ENCODE data around the gene ELL2.
"Not testable (repeated sequence)": the region's sequence is repeated elsewhere in the genome, so short reads cannot be mapped to it uniquely, and the experiment has no call there.

ELL2 gene

DNA sequence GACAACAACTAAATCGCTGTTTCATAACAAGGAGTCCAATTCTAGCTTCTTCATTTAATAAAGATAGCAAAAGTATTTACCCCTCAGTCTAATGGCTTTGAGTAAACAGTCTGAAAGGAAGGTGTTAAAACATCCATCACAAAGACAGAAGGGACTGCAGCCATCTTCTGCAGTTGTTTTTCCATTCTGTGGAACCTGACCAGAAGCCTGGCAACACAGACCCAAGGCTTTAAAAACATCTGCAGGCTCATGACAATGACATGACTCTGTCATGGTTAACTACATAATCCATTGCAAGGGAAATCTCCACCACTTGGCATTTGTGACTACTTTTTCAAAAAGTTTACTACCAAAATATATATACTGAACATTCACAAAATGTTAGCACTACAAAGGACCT, 51.9 kb downstream of the ELL2 start:
- no peak for DNase-seq (ENCODE audit: low read depth in 2 of 3, low spot score in 2 of 3)

DNA sequence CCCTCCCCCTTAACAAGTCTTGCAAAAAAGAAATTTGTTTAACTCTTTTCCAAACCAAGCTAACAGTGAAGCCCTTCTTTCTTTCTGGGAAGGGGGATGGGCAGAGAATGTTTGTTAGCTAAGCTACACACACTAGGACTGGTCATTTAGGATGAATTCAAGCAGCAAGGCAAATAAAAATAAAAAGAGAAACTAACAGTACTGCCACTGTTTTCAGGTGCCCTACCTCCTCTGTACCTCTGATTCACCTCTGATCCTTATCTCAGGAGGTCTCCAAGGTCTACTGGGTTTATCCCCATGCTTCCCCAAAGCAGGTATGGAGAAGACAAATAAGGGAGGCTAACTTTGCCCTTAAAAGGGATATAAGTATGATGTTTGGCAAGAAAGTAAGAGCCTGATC, 52.9 kb downstream of the ELL2 start:
- no peak for DNase-seq (ENCODE audit: low read depth in 2 of 3, low spot score in 2 of 3)

DNA sequence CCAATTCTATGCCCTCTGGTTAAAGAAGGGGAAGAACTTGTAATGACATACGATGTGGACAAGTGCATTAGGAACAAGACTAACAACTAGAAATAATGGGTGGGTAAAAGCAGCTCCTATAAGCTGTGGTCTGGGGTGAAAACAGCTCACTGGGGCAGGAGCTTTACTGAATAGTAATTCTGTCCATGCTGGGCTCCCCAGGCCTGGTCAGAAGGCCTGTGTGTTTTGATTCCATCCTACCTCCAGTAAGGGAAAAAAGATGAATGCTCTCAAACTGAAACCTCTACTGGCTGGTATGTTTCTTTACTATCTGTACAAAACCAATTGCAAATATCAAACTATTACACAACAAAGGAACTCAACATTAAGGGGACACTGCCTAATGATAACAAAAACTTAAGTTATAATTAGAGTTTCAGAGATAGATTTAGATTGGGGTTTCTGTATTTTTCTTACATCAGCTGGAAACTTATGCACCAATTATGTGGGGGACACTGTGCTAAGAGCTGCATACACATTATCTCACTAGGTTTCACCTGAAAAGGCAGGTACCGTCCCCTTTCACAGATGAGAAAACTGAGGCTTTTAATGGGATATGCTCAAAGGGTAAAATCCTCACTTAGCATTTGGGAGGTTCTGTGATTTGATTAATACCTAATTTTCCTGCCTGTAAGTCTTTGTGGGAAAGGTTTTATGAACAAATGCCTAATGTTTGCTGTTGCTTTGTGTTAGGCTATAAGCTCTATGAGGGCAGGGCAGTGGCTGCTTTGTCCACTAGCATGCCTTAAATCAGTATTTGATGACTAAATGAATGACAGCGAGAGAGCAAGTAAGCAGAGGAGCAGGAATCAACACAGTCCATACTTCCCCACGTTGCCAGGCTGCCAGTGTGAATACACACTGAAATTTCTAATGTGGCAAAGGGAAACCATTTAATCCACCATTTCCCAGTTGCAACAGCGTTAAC, 53.6 kb downstream of the ELL2 start:
- DNase-seq (ENCODE audit: low read depth in 2 of 3, low spot score in 2 of 3): no peak

DNA sequence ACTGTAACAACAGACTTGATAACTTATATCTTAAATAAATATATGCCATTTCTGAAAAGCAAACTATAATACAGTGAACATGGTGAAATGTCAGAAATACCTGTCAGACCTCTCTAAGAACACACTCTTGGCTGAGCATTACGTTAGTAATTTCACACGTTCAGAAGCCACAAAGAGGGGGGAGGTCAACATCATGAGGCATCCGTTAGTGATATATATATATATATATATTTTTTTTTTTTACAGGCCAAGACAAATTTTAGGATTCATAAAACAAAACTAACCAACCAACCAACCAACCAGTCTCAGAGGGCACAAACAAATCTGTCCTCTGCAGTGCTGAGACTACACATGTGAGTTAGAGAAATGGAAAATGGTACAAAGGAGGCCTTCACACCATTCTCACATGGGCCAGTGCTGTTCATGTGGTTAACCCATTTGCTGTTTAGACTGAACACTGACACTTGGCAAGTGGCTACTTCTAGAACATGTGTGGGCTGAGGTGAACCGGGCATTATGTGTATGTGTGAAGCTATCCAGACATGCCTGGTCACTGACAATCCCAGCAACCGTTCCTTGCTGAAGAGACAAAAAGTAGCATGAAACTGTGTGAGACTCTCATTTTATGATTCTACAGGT, 54.5 kb downstream of the ELL2 start:
- DNase-seq (ENCODE audit: low read depth in 2 of 3, low spot score in 2 of 3): no peak

DNA sequence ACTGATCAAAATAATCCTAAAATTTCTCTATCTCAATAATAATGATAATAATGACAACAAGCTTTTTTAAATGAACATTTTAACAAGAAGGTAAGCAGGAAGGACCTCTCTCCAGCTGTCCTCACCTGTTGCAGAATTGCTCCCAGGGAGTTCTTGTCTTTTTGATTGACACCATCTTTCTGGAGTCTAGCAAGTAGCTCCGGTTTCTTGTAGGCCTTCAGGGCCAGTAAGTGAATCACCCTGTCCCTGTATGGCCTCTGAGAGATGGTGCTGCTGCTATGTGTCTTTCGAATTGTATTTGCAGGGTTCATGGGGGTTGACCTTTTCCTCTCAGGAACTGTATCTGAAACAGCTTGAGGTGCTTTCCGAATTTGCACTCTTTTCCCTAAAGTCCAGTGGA, 55.3 kb downstream of the ELL2 start:
- DNase-seq (ENCODE audit: low read depth in 2 of 3, low spot score in 2 of 3): not testable (repeated sequence)

DNA sequence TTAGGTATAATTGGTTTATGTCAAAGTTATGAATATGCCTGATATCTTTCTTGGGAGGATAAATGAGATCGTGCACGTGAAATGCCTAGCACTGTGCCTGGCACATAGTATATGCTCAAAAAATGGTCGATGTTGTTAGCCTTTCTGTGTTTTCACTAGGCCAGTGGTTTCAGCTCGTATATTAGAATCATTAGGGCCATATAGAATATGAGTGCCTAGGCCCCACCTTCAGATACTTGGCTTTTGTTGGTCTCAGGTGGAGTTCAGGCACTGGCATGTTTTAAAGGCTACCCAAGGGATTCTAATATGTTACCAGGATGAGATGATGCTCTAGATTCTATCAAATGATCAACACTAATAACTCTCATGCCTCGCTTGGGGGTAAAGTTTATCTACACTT, 56.8 kb downstream of the ELL2 start:
- no peak for DNase-seq (ENCODE audit: low read depth in 2 of 3, low spot score in 2 of 3)

DNA sequence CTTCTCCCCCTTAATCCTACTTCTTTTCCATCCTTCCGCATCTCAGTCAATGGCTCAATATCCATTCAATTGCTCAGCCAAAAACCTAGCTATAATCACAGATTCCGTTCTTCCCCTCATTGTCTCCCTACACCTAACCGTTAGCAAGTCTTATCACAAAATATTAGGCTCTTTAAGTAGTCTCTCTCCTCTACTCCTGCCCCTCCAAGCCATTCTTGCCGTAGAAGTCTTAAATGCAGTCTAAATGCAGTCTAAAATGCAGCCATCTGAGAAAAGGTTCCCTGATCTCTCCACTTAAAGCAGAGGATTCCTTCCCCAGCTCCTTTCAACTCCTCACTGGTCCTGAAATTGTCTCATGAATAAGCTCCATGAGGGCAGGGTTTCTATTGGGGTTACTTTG, 57.8 kb downstream of the ELL2 start:
- DNase-seq (ENCODE audit: low read depth in 2 of 3, low spot score in 2 of 3): no peak

DNA sequence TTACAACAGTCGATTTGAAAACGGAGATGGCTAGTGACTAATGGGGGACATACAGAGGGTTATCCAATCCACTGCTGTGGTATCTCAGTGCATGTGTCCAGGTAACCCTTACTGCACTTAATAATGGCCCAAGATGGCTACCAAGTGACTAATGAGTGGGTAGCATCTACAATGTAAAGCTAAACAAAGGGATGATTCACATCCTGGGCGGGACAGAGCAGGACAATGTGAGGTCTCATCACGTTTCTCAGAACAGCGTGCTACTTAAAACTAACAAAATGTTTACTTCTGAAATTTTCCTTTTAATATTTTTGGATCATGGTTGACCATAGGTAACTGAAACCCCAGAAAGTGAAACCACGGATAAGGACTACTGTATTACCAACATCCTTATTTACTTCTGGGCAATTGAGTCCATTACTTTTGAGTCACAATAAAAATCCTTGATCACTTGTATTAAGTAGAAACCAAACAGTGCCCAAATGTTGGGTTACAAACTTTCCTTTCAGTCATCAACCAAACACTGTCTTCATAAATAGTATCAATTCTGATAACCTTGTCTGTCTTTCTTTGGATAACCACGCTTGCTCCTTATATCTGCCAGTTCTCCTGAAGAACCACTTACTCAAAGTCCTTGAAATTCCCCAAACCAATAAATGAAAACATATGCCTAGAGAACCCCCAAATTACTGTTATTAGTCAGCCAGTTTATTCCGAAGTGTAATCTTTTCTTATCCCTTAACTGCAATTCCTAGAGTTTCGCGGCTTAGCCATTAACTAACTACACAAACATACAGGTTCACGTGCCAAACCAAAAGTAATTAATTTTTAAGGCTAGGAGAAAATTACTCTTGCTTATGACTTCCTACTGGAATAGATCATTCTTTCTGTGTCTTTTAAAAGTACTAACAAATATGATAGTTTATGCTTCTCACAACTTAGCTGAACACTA, 59.7 kb downstream of the ELL2 start:
- no peak for DNase-seq (ENCODE audit: low read depth in 2 of 3, low spot score in 2 of 3)

DNA sequence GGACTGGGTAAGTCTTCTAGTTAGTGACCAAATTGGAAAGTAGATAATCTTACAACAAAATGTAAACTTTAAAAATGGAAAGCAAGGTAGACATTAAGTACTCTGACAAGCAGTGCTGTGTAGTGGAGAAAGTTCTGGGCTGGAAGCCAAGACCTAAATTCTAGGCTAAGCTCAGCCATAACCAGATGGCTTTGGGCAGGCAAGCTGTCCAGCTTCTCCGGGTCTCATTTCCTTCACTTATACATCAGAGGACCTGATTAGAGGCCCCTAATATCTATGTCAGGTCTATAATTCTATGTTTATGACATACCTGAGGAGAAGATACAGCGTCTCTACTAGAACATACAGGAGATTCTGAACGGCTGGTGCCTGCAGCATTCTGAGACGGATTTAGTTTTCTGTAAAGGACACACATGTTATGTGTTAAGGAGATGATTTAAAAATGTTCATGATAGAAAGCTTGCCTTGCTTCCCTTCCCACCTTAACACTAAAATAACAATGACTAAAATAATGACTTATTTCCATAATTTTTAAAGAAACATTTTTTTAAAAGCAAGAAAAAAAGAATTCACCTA, 61.2 kb downstream of the ELL2 start:
- no peak for DNase-seq (ENCODE audit: low read depth in 2 of 3, low spot score in 2 of 3)

DNA sequence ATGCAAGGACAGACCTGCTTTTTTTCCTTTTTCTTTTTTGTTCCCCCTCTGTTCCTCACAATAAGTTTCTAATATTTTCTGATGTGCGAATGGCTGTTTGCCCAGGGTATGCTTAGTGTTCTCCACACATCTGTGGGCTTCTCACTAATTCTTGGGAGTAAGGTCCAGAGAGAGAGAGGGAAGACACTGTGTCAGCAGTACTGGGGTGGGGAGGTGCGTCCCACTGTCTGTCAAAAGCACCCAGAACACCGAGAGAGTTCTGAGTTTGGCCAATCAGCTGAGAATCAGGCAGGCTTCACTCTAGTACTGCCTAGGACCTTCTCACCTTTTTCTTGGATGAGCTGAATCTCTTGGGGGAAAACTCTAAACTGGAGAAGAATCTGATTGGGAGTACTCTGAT, 61.8 kb downstream of the ELL2 start:
- no peak for DNase-seq (ENCODE audit: low read depth in 2 of 3, low spot score in 2 of 3)

DNA sequence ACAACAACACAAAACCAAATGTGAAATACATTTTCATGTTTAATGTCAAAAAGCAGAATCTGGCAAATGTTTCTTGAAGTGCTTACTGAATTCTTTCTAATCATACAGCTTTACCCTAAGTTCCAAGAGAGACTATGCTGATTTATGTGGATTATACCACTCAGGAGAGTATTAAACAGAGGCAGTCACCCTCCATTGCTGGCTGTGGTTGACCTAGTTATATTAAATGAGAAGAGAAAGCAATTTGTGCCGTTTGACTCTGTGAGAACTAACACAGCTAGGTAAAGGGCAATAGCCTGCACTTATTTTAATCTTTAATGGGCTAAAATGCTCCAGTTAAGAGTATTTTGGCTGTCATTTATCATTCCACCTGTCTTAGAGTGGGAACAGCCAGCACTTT, 62.6 kb downstream of the ELL2 start:
- no peak for DNase-seq (ENCODE audit: low read depth in 2 of 3, low spot score in 2 of 3)

DNA sequence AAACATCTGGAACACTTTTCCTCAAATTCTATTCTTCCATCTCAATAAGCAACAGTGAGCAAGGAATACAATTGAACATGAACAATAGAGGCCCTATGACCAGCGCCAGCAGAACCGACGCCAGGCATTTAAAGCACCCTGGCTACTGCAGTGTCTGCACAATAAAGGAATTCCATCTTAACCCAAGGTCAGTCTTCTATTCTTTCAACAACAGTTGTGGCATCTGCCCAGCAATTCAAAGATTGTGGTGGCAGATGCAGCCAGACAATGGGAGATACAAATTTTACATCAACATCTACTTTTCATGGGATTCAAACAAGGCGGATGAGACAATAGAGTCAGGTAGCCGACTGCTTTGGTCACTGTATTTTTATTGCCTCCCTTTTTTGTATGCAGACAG, 65.9 kb downstream of the ELL2 start:
- DNase-seq (ENCODE audit: low read depth in 2 of 3, low spot score in 2 of 3): no peak

DNA sequence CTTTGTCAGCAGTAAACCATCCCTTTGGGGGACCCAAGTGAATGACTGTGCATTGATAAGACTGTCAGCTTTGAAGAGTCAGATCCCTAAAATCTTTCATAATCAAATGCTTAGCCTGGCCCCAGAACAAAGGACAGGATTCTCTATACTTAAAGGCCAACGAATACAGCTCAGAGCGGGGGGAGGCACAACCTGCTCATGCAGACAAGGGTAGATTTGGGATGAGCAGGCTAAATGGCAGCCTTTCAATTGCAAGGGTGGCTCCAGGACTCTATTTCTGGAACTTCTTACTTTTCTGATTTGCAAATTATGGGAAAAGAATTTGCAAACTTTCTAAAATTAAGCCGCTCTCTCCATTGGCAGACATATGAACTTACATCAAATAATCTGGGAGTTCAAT, 66.4 kb downstream of the ELL2 start:
- no peak for DNase-seq (ENCODE audit: low read depth in 2 of 3, low spot score in 2 of 3)

DNA sequence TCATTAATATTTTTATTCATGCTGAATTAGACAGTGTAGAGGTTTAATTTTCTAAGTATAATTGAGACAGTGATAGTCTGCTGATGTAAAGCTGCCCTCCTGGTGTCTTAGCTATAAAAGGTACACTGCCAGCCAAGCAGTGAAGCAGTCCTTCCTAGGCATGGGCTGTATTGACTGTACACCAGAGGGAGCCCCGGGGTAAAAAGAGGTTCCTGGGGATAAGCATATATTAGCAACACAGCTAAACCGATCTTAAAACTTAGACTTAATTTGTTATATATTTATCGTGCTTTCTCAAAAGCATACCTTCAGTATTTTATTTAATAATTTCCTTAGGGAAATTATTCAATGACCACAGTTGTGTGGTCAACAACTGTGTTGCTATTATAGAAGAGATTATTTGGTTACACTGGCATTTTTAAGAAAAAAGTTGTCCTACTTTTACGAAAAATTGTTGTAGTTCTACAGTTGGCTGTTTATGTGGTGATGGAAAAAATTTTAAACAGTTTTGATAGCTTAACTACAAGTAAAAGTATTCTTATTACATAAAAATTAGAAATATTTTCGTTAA, 68.8 kb downstream of the ELL2 start:
- DNase-seq (ENCODE audit: low read depth in 2 of 3, low spot score in 2 of 3): no peak

DNA sequence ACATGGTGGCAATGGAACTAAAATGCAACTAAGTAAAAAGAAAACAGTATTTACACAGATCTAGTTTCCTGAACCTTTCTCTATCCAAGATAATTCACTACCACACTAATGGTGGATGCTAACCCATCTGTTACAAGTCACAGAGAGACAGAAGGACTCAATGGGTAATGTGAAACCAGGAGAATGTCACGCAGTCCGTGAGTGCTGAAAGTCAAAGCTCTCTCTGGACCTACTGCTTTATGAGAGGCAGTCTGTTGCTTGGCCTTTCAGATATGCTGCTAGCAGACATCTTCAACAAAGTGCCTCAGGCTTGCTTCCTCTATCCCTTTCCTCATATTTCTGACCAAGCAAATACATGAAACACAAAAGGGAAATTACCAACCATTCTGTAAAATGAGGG, 70.2 kb downstream of the ELL2 start:
- DNase-seq (ENCODE audit: low read depth in 2 of 3, low spot score in 2 of 3): no peak

DNA sequence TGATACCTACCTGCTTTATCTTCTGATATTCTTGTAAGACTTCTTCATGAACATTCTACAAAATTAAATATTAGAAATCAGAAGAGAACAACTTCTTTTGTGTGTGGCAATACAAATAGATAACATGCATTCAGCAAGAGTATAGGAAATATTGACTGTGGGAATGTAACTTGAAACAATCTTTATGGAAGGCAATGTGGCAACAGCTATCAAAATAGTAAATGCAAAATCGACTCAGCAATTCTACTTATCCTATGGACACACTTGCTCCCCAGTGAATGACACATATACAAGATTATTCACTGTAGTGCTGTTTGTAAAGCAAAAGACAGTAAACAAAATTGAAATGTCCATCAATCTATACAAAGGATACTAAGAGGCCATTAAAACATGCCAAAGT, 72.6 kb downstream of the ELL2 start:
- no peak for DNase-seq (ENCODE audit: low read depth in 2 of 3, low spot score in 2 of 3)

DNA sequence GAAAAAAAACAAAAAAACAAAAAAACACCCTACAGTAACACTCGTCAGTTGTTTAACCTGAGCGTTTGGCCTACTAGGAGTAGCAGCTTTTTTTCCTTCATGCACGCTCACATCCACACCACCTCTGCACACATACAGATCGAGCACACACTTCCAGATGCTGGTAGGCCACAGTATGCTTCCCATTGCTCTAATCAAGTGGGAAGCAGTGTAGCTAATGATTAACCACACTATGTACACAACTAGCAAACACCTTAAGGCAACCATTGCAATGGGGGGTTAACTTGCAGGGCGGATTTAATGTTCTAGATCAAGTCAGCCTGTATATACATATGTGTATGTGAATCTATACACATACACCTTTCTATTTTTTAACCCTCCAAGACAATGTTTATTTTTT, 73.7 kb downstream of the ELL2 start:
- DNase-seq (ENCODE audit: low read depth in 2 of 3, low spot score in 2 of 3): no peak

DNA sequence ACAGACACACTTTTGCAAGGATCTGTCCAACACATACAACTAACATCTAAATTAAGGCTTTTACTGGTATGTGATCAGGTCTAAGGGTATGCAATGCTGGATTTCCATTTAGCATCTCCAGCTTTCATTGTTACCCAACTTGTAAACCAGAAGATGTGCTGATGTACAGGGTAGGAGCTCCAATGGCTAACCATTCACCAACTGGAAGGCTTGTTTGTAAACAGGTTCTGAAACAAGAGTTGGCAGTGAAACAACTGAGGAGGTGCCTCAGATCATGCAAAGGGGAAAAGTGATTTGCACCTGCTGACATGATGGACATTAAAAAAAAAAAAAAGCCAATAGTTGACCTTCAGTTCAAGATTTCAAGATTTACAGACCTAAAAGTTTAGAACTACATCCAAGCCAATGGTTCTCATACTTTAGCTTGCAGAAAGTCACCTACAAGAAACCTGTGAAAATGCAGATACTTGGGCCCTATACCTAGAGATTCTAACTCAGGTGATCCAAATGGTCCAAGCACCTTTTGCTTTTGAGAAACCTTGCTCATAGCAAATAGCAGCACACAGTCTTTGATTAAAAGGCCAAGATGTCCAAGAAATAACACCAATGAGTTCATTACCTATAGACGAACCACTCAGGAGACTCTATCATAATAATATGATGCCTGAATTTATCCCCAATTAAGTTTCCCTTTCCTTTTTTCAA, 75.2 kb downstream of the ELL2 start:
- no peak for DNase-seq (ENCODE audit: low read depth in 2 of 3, low spot score in 2 of 3)

DNA sequence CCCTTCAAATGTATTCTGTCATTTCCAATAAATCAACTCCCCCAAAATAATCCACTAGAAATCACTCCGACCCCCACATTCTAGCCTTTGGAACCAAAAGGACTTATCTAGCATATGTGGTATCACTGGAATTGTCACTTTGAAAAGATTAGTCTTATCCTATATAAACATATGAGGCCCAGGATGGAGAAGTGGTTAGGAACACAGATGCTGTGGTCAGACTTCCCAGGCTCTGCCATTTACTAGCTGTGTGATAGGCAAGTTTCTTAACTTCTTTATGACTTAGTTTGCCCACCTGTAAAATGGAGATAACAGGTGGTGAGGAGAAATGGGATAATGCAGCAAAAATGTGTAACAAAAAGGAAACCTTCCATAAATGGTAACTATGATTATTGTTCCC, 77.1 kb downstream of the ELL2 start:
- no peak for DNase-seq (ENCODE audit: low read depth in 2 of 3, low spot score in 2 of 3)

DNA sequence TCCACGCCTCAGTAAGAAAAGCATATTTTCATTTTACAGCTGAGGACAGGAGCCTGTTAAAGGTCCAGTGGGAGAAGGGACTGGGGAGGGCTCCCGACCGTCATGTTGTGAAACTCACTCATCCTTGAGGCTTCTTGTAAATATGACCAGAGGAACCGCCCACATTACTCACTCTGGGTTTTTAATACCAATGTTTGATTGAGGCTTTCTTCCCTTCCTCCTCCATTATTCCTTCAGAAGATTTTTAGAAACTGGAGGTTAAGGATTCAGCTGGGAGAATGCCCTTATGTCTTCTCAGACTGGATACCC, 77.7 kb downstream of the ELL2 start:
- DNase-seq (ENCODE audit: low read depth in 2 of 3, low spot score in 2 of 3): no peak

Data from activated CD8-positive, alpha-beta memory T cell treated with anti-CD3 and anti-CD28 coated beads for 48 hours (primary cell).